ENCODE results near the gene PKHD1.

PKHD1 gene

GRCh38 chr6:51793393-51793792 is 294.0 kb downstream of the PKHD1 start:
- no peak overlapping the region for H3K9ac ChIP-seq (ENCODE audit: low read depth in 1 of 2, low read length in 2 of 2)
- H3K9me3 ChIP-seq (ENCODE audit: control insufficient read depth in 2 of 2, low read length in 2 of 2) = no peaks in the 10 kb centered on the region
- H3K4me3 ChIP-seq (ENCODE audit: low read length in 2 of 2) = no peak overlapping the region
- no peaks in the 10 kb centered on the region for H3K27me3 ChIP-seq (ENCODE audit: control insufficient read depth in 2 of 2, insufficient read depth in 2 of 2, low read length in 2 of 2)
- no peaks in the 10 kb centered on the region for H3K36me3 ChIP-seq (ENCODE audit: control insufficient read depth in 2 of 2, insufficient read depth in 2 of 2, low read length in 2 of 2)
- H3K4me1 ChIP-seq (ENCODE audit: control insufficient read depth in 2 of 2, insufficient read depth in 2 of 2, low read length in 2 of 2) = no peaks in the 10 kb centered on the region
- H3K27ac ChIP-seq (ENCODE audit: low read depth in 2 of 2, low read length in 2 of 2) = no peak overlapping the region

DNA sequence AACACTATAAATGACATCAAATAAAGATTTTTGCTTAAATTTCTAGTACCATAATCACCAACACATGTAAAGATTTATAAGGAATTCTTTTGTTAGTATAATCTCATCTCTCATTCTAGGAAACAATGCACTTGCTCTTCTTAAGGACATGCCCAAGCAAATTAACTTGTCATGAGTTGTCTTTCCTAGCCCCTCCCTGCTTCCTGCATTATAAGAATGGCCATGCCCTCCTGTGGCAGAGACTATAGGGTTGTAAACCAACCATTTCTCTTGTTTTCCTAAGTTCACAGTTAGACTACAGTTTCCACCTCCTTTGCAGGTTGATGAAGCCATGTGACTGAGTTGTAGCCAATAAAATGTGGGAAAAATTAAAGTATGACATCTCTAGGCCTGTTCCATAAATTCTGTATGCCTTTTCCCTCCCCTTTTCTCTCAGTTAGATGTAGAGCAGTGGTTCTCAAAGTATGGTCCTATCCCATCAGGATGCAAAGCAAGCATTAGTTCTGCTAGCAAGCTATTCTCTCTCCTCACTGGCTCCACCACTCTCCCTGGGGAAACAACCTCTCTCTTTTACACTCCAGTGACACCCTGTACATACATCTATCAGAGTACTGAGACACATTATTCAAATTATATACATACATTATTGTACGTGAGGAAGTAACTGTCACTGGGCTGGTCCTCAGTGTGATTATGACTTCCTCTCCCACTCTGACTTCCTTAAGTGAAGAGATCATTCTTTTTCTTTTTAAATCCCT is 295.0 kb downstream of the PKHD1 start:
- Histone ChIP-seq H3K9ac (ENCODE audit: low read depth in 1 of 2, low read length in 2 of 2) (no peak overlapping the region), H3K27ac (ENCODE audit: low read depth in 2 of 2, low read length in 2 of 2) (no peak overlapping the region), H3K4me3 (ENCODE audit: low read length in 2 of 2) (no peak overlapping the region), H3K9me3 (ENCODE audit: control insufficient read depth in 2 of 2, low read length in 2 of 2) (no peaks in the 10 kb centered on the region), H3K27me3 (ENCODE audit: control insufficient read depth in 2 of 2, insufficient read depth in 2 of 2, low read length in 2 of 2) (no peaks in the 10 kb centered on the region), H3K36me3 (ENCODE audit: control insufficient read depth in 2 of 2, insufficient read depth in 2 of 2, low read length in 2 of 2) (no peaks in the 10 kb centered on the region), H3K4me1 (ENCODE audit: control insufficient read depth in 2 of 2, insufficient read depth in 2 of 2, low read length in 2 of 2) (no peaks in the 10 kb centered on the region)

DNA sequence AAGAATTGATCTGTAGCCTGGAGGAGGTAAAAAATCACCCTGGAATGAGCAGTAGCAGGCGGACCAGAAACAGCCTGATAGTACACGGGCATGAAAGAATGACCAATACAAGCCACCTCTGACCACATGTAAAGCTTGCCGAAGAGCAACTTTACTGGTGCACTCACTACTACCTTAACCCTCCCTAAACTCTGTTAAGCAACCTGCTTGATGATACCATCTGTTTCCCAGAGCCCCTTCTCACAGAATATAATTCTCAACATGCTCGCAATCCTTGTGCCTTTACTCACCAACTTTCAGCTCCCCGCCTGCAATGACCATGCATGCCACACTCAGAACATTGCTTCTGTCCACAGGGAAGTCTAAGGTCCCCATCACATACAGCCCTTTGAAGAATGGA is 296.5 kb downstream of the PKHD1 start:
- no peaks in the 10 kb centered on the region for H3K36me3 ChIP-seq (ENCODE audit: control insufficient read depth in 2 of 2, insufficient read depth in 2 of 2, low read length in 2 of 2)
- no peak overlapping the region for H3K27ac ChIP-seq (ENCODE audit: low read depth in 2 of 2, low read length in 2 of 2)
- no peaks in the 10 kb centered on the region for H3K9me3 ChIP-seq (ENCODE audit: control insufficient read depth in 2 of 2, low read length in 2 of 2)
- H3K4me1 ChIP-seq (ENCODE audit: control insufficient read depth in 2 of 2, insufficient read depth in 2 of 2, low read length in 2 of 2) = no peaks in the 10 kb centered on the region
- H3K4me3 ChIP-seq (ENCODE audit: low read length in 2 of 2) = no peak overlapping the region
- H3K27me3 ChIP-seq (ENCODE audit: control insufficient read depth in 2 of 2, insufficient read depth in 2 of 2, low read length in 2 of 2) = no peaks in the 10 kb centered on the region
- H3K9ac ChIP-seq (ENCODE audit: low read depth in 1 of 2, low read length in 2 of 2) = no peak overlapping the region

DNA sequence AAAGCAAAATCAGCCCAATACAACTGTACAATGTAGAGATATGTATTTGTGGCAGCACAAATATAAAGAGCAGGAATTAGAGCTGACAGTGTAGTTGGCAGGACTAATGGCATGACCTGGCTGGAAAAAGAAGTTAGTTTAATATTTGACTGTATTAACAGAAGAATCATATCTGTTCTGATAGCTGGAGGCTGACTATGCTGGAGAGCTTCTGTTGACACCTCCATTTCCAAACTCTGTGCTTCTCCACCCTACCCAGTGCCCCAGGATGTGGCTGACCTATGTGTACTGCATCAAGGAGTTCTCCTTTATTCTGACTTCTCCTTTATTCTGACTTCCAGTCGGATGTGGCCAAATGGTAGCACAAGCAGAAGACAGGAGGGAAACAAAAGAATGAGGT is 299.3 kb downstream of the PKHD1 start:
- H3K4me1 ChIP-seq (ENCODE audit: control insufficient read depth in 2 of 2, insufficient read depth in 2 of 2, low read length in 2 of 2) = no peaks in the 10 kb centered on the region
- no peak overlapping the region for H3K9ac ChIP-seq (ENCODE audit: low read depth in 1 of 2, low read length in 2 of 2)
- H3K36me3 ChIP-seq (ENCODE audit: control insufficient read depth in 2 of 2, insufficient read depth in 2 of 2, low read length in 2 of 2) = no peaks in the 10 kb centered on the region
- no peak overlapping the region for H3K4me3 ChIP-seq (ENCODE audit: low read length in 2 of 2)
- H3K9me3 ChIP-seq (ENCODE audit: control insufficient read depth in 2 of 2, low read length in 2 of 2) = no peaks in the 10 kb centered on the region
- H3K27ac ChIP-seq (ENCODE audit: low read depth in 2 of 2, low read length in 2 of 2) = no peak overlapping the region
- H3K27me3 ChIP-seq (ENCODE audit: control insufficient read depth in 2 of 2, insufficient read depth in 2 of 2, low read length in 2 of 2) = no peaks in the 10 kb centered on the region

GRCh38 chr6:51778666-51779065 is 308.7 kb downstream of the PKHD1 start:
- Histone ChIP-seq H3K27ac (ENCODE audit: low read depth in 2 of 2, low read length in 2 of 2) (no peak overlapping the region), H3K9ac (ENCODE audit: low read depth in 1 of 2, low read length in 2 of 2) (no peak overlapping the region), H3K36me3 (ENCODE audit: control insufficient read depth in 2 of 2, insufficient read depth in 2 of 2, low read length in 2 of 2) (no peaks in the 10 kb centered on the region), H3K9me3 (ENCODE audit: control insufficient read depth in 2 of 2, low read length in 2 of 2) (no peaks in the 10 kb centered on the region), H3K4me3 (ENCODE audit: low read length in 2 of 2) (no peak overlapping the region), H3K4me1 (ENCODE audit: control insufficient read depth in 2 of 2, insufficient read depth in 2 of 2, low read length in 2 of 2) (no peaks in the 10 kb centered on the region), H3K27me3 (ENCODE audit: control insufficient read depth in 2 of 2, insufficient read depth in 2 of 2, low read length in 2 of 2) (no peaks in the 10 kb centered on the region)

- no peaks in the 10 kb centered on the region for H3K36me3 ChIP-seq (ENCODE audit: control insufficient read depth in 2 of 2, insufficient read depth in 2 of 2, low read length in 2 of 2)
- no peaks in the 10 kb centered on the region for H3K27me3 ChIP-seq (ENCODE audit: control insufficient read depth in 2 of 2, insufficient read depth in 2 of 2, low read length in 2 of 2)
- no peaks in the 10 kb centered on the region for H3K9me3 ChIP-seq (ENCODE audit: control insufficient read depth in 2 of 2, low read length in 2 of 2)
- H3K9ac ChIP-seq (ENCODE audit: low read depth in 1 of 2, low read length in 2 of 2) = no peak overlapping the region
- no peaks in the 10 kb centered on the region for H3K4me1 ChIP-seq (ENCODE audit: control insufficient read depth in 2 of 2, insufficient read depth in 2 of 2, low read length in 2 of 2)
- no peak overlapping the region for H3K4me3 ChIP-seq (ENCODE audit: low read length in 2 of 2)
- H3K27ac ChIP-seq (ENCODE audit: low read depth in 2 of 2, low read length in 2 of 2) = no peak overlapping the region
Observed at GRCh38 chr6:51777618-51778017, 309.8 kb downstream of the PKHD1 start.

- H3K27me3 ChIP-seq (ENCODE audit: control insufficient read depth in 2 of 2, insufficient read depth in 2 of 2, low read length in 2 of 2) = no peaks in the 10 kb centered on the region
- H3K9ac ChIP-seq (ENCODE audit: low read depth in 1 of 2, low read length in 2 of 2) = no peak overlapping the region
- H3K27ac ChIP-seq (ENCODE audit: low read depth in 2 of 2, low read length in 2 of 2) = no peak overlapping the region
- H3K4me1 ChIP-seq (ENCODE audit: control insufficient read depth in 2 of 2, insufficient read depth in 2 of 2, low read length in 2 of 2) = no peaks in the 10 kb centered on the region
- H3K4me3 ChIP-seq (ENCODE audit: low read length in 2 of 2) = no peak overlapping the region
- H3K36me3 ChIP-seq (ENCODE audit: control insufficient read depth in 2 of 2, insufficient read depth in 2 of 2, low read length in 2 of 2) = no peaks in the 10 kb centered on the region
- no peaks in the 10 kb centered on the region for H3K9me3 ChIP-seq (ENCODE audit: control insufficient read depth in 2 of 2, low read length in 2 of 2)
Observed at GRCh38 chr6:51775942-51776860, 311.2 kb downstream of the PKHD1 start.

- Histone ChIP-seq H3K36me3 (ENCODE audit: control insufficient read depth in 2 of 2, insufficient read depth in 2 of 2, low read length in 2 of 2) (no peaks in the 10 kb centered on the region), H3K4me1 (ENCODE audit: control insufficient read depth in 2 of 2, insufficient read depth in 2 of 2, low read length in 2 of 2) (no peaks in the 10 kb centered on the region), H3K27me3 (ENCODE audit: control insufficient read depth in 2 of 2, insufficient read depth in 2 of 2, low read length in 2 of 2) (no peaks in the 10 kb centered on the region), H3K4me3 (ENCODE audit: low read length in 2 of 2) (no peak overlapping the region), H3K9me3 (ENCODE audit: control insufficient read depth in 2 of 2, low read length in 2 of 2) (no peaks in the 10 kb centered on the region), H3K27ac (ENCODE audit: low read depth in 2 of 2, low read length in 2 of 2) (no peak overlapping the region), H3K9ac (ENCODE audit: low read depth in 1 of 2, low read length in 2 of 2) (no peak overlapping the region)
Observed at GRCh38 chr6:51768087-51768486, 319.3 kb downstream of the PKHD1 start.

- no peak overlapping the region for H3K4me3 ChIP-seq (ENCODE audit: low read length in 2 of 2)
- no peak overlapping the region for H3K27ac ChIP-seq (ENCODE audit: low read depth in 2 of 2, low read length in 2 of 2)
- no peaks in the 10 kb centered on the region for H3K9me3 ChIP-seq (ENCODE audit: control insufficient read depth in 2 of 2, low read length in 2 of 2)
- no peaks in the 10 kb centered on the region for H3K27me3 ChIP-seq (ENCODE audit: control insufficient read depth in 2 of 2, insufficient read depth in 2 of 2, low read length in 2 of 2)
- no peak overlapping the region for H3K9ac ChIP-seq (ENCODE audit: low read depth in 1 of 2, low read length in 2 of 2)
- no peaks in the 10 kb centered on the region for H3K4me1 ChIP-seq (ENCODE audit: control insufficient read depth in 2 of 2, insufficient read depth in 2 of 2, low read length in 2 of 2)
- no peaks in the 10 kb centered on the region for H3K36me3 ChIP-seq (ENCODE audit: control insufficient read depth in 2 of 2, insufficient read depth in 2 of 2, low read length in 2 of 2)
Observed at GRCh38 chr6:51765230-51765629, 322.2 kb downstream of the PKHD1 start.

DNA sequence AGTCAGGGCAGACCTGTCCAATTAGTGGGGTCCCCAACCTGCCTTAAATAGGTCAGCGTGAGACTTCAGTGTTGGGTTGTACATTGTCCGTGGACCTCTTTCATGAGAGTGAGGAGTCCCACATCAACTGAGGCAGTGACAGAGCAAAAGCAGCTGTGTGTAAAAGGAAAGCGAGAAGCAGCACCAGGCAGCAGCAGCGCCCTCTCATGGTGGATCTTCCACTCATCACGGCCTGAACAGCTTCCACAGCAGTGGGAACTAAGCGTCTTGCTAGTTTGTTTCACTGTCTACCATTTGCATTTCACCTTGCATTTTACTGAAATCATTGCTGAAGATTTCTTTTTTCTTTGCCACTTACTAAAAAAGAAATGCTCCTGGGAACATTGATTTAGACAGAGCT is 333.8 kb downstream of the PKHD1 start:
- Histone ChIP-seq H3K27ac (ENCODE audit: low read depth in 2 of 2, low read length in 2 of 2) (no peak overlapping the region), H3K9me3 (ENCODE audit: control insufficient read depth in 2 of 2, low read length in 2 of 2) (no peaks in the 10 kb centered on the region), H3K4me1 (ENCODE audit: control insufficient read depth in 2 of 2, insufficient read depth in 2 of 2, low read length in 2 of 2) (no peaks in the 10 kb centered on the region), H3K27me3 (ENCODE audit: control insufficient read depth in 2 of 2, insufficient read depth in 2 of 2, low read length in 2 of 2) (no peaks in the 10 kb centered on the region), H3K36me3 (ENCODE audit: control insufficient read depth in 2 of 2, insufficient read depth in 2 of 2, low read length in 2 of 2) (no peaks in the 10 kb centered on the region), H3K4me3 (ENCODE audit: low read length in 2 of 2) (no peak overlapping the region), H3K9ac (ENCODE audit: low read depth in 1 of 2, low read length in 2 of 2) (no peak overlapping the region)
